HG02981 (cell line): ENCODE data around the gene TMEM238.
"Not testable (repeated sequence)": the region's sequence is repeated elsewhere in the genome, so short reads cannot be mapped to it uniquely, and the experiment has no call there.

Experiments used
- ATAC-seq: cut with Tn5 transposase; IDR thresholded peaks from one replicate; pipeline ENCODE4 v1.9.1; 2021; ENCODE audit warnings: mild to moderate bottlenecking, moderate library complexity; ENCODE audit not compliant: unreplicated experiment

TMEM238 gene

GRCh38 chr19:55402509-55402908 lies 18.4 kb upstream of the TMEM238 start:
- ATAC-seq: no peak

- ATAC-seq: not testable (repeated sequence)
Measured at GRCh38 chr19:55401390-55401789, 17.3 kb upstream of the TMEM238 start.

GRCh38 chr19:55400281-55401087 lies 16.4 kb upstream of the TMEM238 start:
- no peak for ATAC-seq

DNA sequence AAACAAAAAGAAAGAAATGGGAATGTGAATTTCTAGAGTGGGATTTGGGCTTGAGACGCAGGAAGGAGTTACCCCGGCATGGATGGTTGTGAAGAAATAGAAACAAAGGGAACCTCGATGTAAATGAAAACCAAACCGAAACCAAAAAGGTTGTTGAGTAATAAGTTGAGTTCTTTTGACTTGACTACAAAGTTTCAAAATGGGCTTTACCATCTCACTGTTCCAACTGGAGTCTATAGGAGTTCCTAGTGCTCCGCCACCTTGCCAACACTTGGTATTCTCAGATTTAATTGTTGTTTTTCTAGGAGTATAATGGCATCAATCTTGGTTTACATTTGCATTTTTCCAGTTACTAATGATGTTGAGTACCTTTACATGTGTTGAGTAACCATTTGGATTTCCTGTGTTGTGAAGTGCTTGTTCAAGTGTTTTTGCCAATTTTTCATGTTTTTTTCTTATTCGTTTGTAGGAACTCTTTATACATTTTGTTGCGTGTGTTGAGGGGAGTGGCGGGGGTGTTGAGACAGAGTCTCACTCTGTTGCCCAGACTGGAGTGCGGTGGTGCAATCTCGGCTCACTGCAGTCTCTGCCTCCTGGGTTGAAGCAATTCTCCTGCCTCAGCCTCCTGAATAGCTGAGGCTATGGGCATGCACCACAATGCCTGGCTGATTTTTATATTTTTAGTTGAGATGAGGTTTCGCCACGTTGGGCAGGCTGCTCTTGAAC lies 14.3 kb upstream of the TMEM238 start:
- no peak for ATAC-seq

GRCh38 chr19:55392820-55393761 lies 9.0 kb upstream of the TMEM238 start:
- ATAC-seq: no peak

DNA sequence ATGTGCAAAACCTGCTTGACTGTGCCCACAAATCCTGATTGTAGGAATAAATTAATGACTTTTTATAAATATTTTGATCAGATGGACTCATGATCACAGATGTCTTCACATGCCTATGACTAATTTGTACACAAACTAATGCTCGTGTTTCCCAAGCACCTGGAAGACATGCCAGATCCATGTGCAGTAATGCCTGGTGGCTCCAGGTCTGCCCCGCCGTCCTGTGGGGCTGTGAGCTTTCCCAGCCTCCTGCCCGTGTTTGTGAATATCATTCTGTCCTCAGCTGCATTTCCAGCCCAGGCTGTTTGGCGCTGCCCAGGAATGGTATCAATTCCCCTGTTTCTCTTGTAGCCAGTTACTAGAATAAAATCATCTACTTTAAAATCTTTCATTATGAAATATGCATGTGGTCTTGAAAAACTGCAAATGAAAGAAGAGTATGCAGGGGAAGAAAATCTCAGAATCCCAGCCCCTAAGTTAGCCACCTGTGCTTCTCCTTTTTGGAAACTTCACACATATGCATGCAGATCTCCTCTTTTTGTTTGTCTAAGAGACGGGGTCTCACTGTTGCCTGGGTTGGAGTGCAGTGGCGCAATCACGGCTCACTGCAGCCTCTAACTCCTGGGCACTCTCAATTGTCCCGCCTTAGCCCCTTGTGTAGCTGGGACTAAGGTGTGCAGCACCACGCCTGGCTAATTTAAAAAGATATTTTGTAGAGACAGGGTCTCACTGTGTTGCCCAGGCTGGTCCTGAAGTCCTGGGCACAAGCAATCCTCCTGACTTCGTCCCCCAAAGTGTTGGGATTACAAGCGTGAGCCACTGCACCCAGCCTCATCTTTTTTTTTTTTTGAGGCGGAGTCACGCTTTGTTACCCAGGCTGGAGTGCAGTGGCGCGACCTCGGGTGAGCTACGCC lies 7.9 kb upstream of the TMEM238 start:
- no peak for ATAC-seq

GRCh38 chr19:55391191-55391670 lies 7.1 kb upstream of the TMEM238 start:
- no peak for ATAC-seq

DNA sequence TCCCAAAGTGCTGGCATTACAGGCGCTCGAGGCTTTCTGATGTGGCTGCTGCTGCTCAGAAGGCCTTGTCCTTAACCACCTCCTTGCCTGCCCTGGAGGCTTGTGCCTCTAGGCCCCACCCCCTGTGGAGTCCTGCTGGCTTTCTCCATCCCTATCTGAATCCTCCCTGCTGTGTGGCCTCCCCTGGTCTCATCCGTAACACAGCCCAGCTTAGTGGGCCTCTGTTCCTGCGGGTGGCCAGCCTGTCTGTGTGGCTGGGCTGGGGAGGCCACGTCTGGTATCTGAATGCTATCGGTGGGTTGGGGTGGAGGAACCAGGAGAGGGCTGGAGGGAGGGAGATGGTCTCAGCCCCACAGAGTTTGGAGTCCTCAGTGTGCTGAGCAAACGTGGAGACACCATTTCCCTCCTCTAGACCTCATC lies 6.4 kb upstream of the TMEM238 start:
- ATAC-seq: no peak

- ATAC-seq: no peak
Measured at GRCh38 chr19:55389386-55390317, 5.6 kb upstream of the TMEM238 start.

- ATAC-seq: no peak
Measured at GRCh38 chr19:55387736-55388497, 3.8 kb upstream of the TMEM238 start.

DNA sequence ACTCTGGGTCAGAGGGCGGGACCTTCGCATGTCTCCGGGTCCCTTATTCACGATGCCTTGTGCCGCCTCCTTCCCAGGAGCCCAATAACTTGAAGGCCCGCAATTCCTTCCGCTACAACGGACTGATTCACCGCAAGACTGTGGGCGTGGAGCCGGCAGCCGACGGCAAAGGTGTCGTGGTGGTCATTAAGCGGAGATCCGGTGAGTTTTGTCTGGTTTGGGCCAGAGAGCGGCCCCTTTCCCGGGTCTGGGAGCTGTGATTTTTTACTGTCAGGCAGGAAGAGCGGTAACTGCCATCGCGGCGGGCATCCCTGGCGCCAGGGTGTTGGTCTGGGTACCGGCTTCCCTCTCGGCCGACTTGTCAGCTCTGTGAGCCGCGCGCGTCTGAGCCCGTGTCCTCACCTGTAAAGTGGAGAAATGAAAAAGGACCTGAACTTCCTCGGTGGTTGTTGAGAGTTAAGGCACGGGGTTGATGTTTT lies 2.4 kb upstream of the TMEM238 start:
- ATAC-seq: no peak

DNA sequence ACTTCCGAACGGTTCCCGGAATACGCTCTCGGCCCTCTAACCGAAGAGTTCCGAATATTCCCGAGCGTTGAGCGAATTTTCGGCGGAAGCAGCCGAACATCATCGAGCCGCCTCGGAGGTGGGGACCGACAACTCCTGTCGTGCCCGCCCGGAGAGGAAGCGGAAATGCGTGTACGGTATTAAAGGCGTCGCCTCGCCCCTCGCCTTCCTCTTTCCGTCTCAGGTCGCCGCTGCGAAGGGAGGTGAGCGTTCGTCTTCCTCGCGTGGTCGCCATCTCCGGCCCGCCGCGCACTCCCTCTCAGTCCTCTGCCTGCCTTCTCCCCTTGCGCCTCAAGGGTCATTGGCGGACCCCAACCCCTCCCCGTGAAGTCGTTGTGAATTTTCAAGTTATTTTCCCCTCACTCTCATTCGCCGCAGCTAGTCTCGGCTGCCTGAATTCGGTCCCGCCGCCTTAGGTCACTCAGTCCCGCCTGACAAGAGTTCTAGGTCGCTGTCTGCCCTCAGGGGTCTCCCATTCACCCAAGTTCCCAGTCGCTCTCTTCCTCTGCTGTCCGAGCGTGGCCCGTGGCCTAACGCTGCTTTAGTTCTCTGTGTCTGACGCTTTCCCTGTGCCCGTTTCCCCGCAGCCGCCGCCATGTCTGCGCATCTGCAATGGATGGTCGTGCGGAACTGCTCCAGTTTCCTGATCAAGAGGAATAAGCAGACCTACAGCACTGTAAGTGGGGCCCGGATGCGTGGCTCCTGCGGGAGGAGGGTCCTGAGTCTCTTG lies 1.8 kb upstream of the TMEM238 start, which contains the start of gene RPL28:
TSS of gene RPL28 (plus strand) at position 209 of the 769 bp plus-strand sequence. CDS start at position 635, 426 bp downstream.
- ATAC-seq: peak; percentile 58

DNA sequence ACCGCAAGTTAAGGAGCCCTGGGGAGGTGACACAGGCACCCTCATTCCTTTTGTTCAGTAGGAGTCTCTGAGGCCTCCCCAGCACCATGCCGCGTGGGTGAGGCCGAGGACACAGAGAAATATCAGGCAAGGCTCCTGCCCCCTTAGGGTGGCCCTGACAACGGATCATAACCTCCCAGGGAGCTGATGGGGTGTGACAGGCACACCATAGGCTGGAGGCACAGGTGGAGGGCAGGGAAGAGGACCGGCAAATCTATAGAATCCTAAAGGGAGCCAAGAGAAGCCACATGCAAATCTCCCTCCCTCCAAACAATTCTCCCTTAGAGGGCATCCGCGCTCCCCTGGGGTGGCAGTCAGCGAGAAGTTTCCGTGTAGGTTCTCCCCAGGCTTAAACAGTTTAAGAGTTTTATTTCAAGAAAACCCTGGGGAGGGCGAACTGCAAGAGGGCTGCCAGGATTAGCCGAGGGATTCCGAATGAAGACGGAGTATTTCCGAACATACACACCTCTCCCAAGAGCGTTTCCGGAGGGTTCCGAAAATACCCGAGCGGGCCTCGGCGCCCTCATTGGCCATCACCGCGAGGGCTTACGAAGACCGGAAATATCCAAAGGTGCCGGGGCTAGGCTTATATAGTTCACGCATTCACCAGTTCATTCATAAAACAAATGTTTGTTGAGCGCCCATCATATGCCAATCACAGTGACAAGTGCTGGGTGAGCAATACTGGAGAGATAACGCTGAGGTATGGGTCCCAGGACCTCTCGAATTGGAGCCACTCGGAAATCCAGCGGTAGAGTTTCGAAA lies 1.0 kb upstream of the TMEM238 start:
- ATAC-seq: peak; percentile 54

DNA sequence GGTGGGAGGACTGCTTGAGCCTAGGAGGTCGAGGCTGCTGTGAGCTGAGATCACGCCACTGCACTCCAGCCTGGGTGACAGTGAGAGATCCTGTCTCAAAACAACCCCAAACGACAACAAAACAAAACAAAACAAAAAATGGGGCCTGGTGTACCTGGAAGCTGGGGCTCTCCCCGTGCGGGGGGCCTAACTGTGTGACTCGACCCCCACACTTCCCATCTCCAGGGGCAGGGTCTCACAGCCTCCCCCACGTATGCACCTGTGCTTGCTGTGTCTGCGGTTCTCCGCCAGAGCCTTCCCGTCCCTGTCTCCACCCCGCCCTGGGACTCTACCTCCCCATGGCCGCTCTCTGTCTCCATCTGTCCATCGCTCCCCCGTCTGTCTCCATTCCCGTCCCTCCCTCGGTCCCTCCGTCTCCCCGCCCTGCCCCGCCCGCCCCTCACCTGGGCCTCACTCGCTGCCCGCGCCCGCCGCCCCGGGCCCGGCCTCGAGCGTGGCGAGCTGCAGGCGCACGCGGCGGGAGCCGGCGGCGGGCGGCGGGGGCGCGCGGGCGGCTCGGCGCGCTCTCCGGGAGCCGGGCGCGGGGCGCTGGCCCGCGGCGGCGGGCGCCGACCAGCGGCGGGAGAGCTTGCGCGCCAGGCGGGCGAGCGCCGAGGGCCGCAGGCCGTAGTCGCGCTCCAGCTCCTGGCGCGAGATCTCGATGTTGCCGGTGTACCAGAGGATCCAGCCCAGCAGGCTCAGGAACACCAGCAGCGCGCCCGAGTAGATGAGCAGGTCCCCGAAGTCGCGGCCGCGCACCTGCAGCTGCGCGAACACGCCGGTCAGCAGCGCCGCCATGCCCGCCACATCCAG lies 587 bp downstream of the TMEM238 start:
- ATAC-seq: no peak

GRCh38 chr19:55382522-55383054 lies 1.5 kb downstream of the TMEM238 start:
- no peak for ATAC-seq
